C4-2B (cell line): Measurements from ENCODE around the gene H1-8.

Experiments
- CTCF ChIP-seq: fragments of 450-650 bp; conservative IDR thresholded peaks from 2 replicates; pipeline ENCODE4 v1.5.1; 2017; ENCODE audit warnings: mild to moderate bottlenecking
- ZFX ChIP-seq: fragments of 450-650 bp; IDR thresholded peaks from 2 replicates; pipeline ENCODE4 v1.6.1; 2017

- no peak for TF ChIP-seq CTCF
- TF ChIP-seq ZFX = no peak
These were observed 13.4 kb upstream of the H1-8 start for GRCh38 chr3:129529436-129530210.
